WERI-Rb-1 (cell line): ENCODE results near the gene TGFBI.

Source experiments
- DNase-seq: peaks from one replicate; pipeline ENCODE4 v3.0.0-alpha.2; 2020
- H3K27ac ChIP-seq: fragments of 250-450 bp; sonication (Bioruptor Pico); 2 replicates; pipeline ENCODE4 v1.5.1; 2020; ENCODE audit warnings: mild to moderate bottlenecking, moderate library complexity
- H3K27me3 ChIP-seq: fragments of 250-450 bp; sonication (Bioruptor Pico); 2 replicates; pipeline ENCODE4 v1.5.1; 2021; ENCODE audit warnings: mild to moderate bottlenecking, low read depth, moderate library complexity; ENCODE audit not compliant: insufficient read depth, severe bottlenecking
- H3K36me3 ChIP-seq: fragments of 250-450 bp; sonication (Bioruptor Pico); 2 replicates; pipeline ENCODE4 v1.5.1; 2020; ENCODE audit warnings: mild to moderate bottlenecking, moderate library complexity
- H3K4me3 ChIP-seq: 2 replicates; pipeline ENCODE4 v1.5.1; 2011; ENCODE audit warnings: low read depth, mild to moderate bottlenecking, control low read depth, low read length
- H3K9me3 ChIP-seq: fragments of 250-450 bp; sonication (Bioruptor Pico); 2 replicates; pipeline ENCODE4 v1.5.1; 2021; ENCODE audit warnings: mild to moderate bottlenecking, moderate library complexity; ENCODE audit not compliant: severe bottlenecking
- CTCF ChIP-seq: IDR thresholded peaks from 2 replicates; pipeline ENCODE4 v1.5.1; 2011; ENCODE audit warnings: low read depth, mild to moderate bottlenecking, control low read depth, inconsistent platforms, low read length

The TGFBI gene

GRCh38 chr5:136099870-136100269 lies 71.1 kb downstream of the TGFBI start:
- Histone ChIP-seq H3K4me3 (no peak overlapping the region), H3K36me3 (no peaks in the 10 kb centered on the region), H3K9me3 (no peaks in the 10 kb centered on the region), H3K27ac (no peak overlapping the region), H3K27me3 (no peaks in the 10 kb centered on the region)
- no peak for TF ChIP-seq CTCF
- DNase-seq: no peak

- no peak for TF ChIP-seq CTCF
- Histone ChIP-seq H3K9me3 (no peaks in the 10 kb centered on the region), H3K27ac (no peak overlapping the region), H3K27me3 (no peaks in the 10 kb centered on the region), H3K36me3 (no peaks in the 10 kb centered on the region), H3K4me3 (no peak overlapping the region)
- no peak for DNase-seq
Measured at GRCh38 chr5:136101884-136102283, 73.1 kb downstream of the TGFBI start.

- Histone ChIP-seq H3K9me3 (no peaks in the 10 kb centered on the region), H3K36me3 (no peaks in the 10 kb centered on the region), H3K4me3 (no peak overlapping the region), H3K27ac (no peak overlapping the region), H3K27me3 (no peaks in the 10 kb centered on the region)
- TF ChIP-seq CTCF: no peak
- no peak for DNase-seq
Measured at GRCh38 chr5:136103118-136103517, 74.3 kb downstream of the TGFBI start.

- DNase-seq: no peak
- Histone ChIP-seq H3K36me3 (no peaks in the 10 kb centered on the region), H3K27ac (no peak overlapping the region), H3K9me3 (no peaks in the 10 kb centered on the region), H3K27me3 (no peaks in the 10 kb centered on the region), H3K4me3 (no peak overlapping the region)
- TF ChIP-seq CTCF: no peak
Measured at GRCh38 chr5:136104306-136104965, 75.6 kb downstream of the TGFBI start.

GRCh38 chr5:136106351-136107031 lies 77.7 kb downstream of the TGFBI start:
- no peak for TF ChIP-seq CTCF
- no peaks in the 10 kb centered on the region for H3K36me3 ChIP-seq

More at GRCh38 chr5:136106351-136107031, 77.7 kb downstream of the TGFBI start:
- H3K27me3 ChIP-seq: no peaks in the 10 kb centered on the region
- H3K9me3 ChIP-seq: no peaks in the 10 kb centered on the region
- H3K4me3 ChIP-seq: no peak overlapping the region
- no peak overlapping the region for H3K27ac ChIP-seq
- no peak for DNase-seq
